Left forelimb (tissue), 1 donor: ENCODE data around the gene GPD2.

Source experiments
- DNase-seq: peaks from one replicate; pipeline ENCODE4 v3.0.0-alpha.2; 2018; ENCODE audit warnings: low spot score

The GPD2 gene

GRCh38 chr2:156435718-156436496 is at the start of gene GPD2:
Gene GPD2, plus strand, starts transcription at chr2:156436379. Its CDS starts 39,727 bp downstream, at chr2:156476106.
- DNase-seq: peak; percentile 92

DNA sequence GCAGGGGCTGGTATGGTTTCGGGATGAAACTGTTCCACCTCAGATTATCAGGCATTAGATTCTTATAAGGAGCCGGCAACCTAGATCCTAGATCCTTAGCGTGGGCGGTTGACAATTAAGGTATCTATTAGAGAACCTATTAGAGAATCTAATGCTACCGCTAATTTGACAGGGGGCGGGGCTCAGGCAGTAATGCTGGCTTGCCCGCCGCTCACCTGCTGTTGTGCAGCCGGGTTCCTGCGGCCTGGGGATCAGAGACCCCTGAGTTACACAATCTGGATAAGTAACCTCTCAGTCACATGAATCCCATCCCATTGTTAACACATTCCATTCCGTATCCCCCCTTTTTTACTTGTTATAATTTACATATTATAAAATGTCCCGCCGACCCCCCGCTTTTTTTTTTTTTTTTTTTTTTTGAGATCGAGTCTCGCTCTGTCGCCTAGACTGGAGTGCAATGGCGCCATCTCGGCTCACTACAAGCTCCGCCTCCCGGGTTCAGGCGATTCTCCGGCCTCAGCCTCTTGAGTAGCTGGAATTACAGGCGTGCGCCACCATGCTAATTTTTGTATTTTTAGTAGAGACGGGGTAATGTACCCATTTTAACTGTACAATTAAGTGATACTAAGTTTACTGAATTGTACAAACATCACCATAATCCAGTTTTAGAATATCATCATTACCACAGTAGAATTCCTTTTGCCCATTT is 42.0 kb upstream of the GPD2 start:
- DNase-seq: no peak

DNA sequence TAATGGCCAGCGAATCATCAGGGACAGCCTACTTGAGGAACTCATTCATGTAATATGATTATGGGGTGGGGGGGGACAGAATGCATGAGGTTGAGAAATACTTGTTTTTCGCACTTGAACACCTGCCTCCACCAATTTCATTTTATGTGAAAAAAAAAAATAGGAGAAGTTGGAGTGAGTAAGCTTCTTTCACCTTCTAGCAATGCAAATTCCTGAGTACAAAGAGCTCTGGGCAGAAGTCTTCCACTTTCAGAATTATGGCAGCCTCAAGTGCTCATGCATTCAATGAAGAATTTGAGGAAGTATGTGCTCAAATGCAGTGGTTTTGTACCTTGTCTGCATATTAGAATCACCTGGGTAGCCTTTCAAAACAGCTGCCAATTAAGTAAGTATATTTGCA is 40.1 kb upstream of the GPD2 start:
- no peak for DNase-seq

DNA sequence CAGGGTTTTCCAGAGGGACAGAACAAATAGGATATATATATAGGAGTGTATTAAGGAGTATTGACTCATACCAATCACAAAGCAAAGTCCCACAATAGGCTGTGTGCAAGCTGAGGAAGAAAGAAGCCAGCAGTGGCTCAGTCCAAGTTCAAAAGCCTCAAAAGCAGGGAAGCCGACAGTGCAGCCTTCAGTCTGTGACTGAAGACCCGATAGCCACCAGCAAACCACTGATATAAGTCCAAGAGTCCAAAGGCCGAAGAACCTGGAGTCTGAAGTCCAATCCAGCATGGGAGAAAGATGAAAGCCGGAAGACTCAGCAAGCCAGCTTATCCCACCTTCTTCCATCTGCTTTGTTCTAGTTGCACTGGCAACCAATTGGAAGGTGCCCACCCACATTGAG is 39.0 kb upstream of the GPD2 start:
- no peak for DNase-seq

GRCh38 chr2:156398176-156398575 is 38.0 kb upstream of the GPD2 start:
- no peak for DNase-seq

DNA sequence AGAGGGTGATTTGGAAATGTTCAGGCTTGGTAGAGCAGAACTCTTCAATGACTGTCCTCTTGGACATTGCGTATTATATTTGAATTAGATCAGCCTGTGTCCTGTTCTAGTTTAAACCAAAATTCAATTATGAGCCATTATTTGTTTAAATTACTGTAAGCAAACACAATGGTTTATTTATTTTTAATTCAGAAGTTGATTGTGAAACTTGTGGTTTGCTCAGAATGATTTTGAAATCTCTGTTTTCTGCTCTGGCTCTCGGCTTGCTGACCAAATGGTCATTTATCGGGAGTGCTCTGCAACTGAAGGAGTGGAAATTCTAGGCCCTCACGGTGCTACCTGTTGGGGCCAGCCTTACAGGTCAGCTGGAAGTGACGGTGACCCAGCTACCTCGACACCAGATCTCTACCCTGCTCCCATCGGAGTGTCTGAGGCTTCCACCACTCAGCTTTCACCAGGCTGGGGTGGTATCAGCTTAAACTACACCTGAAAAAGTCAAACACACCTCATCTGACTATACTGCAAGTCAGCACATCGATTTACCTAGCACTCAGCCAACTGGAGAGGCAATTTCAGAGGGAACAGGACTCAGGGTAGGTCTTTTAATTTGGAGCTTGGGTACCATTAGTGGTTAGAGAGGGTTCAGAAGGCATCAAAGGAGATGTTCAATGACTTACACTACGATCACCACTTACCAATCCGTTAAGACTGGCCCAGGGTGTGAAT is 36.8 kb upstream of the GPD2 start:
- no peak for DNase-seq

DNA sequence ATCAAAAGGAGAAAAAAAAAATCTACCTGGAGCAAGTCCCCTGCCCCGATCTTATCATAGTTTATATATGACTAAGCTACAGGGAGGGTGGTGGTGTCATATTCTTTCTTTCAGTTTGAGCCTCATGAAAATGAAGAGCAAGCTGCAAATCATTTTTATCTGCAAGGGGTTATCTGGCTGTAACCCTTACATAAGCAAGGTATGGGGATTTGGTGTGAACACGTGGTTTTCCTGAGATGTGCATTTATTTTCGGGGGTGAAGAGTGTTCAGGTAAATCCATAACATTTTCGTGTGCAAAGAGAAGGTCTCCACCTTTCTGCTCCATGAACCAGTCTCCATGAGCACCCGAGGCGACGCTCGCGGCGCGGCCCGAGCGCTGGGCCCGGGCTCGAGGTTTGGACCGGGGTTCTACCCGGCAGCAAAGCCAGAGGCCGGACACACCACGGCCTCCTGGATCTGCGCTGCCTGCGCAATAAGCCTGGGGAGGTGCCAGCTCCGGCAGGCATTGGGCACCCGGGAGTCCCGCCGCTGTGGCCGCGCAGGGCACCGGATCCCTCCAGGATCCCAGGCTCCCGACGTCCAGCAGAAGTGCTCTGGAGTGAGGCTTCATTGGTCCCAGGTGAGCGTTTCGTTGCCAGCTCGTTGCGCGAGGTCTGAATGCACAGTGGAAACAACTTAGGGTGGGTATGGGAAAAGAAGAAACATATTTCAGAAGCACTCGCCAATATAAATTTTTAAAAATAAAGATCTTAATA is 36.1 kb upstream of the GPD2 start:
- DNase-seq: peak; percentile 88

GRCh38 chr2:156400706-156401678 is 35.2 kb upstream of the GPD2 start:
- peak; percentile 87 for DNase-seq

DNA sequence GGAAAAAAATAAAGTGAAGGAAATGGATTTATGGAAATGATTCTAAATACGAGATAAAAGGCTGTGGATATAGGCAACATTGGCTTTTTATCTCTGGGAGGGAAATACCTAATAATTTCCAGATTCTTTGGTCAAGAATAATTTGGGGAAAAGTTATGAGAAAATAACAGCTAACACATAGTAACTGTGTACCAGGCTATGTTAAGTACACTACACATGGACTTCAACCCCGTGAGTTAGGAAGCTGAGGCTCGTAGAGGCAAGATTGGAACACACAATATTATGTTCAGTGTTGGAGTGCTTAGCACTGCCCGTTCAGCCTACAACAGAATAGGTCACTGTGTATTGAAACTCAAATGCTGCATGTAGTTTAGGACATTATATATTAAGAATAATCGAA is 34.3 kb upstream of the GPD2 start:
- DNase-seq: no peak

GRCh38 chr2:156405586-156405985 is 30.6 kb upstream of the GPD2 start:
- DNase-seq: no peak

DNA sequence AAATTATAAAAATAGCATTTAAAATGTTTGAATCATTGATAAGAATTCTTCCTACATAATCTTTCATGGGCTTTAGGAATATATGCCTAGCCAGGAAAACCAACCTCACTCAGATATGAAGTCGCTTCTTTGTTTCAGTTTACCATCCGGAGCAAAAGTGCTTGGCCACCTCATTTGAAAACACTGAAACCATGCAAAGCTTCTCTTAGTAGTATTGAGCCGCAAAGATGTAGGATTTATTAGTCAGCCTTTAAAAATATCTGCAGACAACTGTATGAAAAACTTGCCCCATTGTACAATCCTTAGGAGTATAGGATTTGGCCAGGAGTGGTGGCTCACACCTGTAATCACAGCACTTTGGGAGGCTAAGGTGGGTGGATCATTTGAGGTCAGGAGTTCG is 24.3 kb upstream of the GPD2 start:
- DNase-seq: no peak

DNA sequence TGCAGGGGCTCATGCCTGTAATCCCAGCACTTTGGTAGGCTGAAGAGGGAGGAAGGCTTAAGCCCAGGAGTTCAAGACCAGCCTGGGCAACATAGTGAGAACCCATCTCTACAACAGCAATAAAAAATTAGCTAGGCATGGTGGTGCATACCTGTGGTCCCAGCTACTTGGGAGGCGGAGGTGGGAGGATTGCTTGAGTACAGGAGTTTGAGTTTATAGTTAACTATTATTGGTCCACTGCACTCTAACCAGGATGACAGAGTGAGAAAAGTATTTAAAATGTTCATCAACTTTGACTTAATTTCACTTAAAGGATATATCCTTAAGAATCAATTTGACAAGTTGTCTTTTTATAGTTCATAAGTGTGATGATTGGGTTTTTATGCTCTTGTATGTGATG is 14.3 kb upstream of the GPD2 start:
- no peak for DNase-seq

GRCh38 chr2:156423674-156424282 is 12.4 kb upstream of the GPD2 start:
- DNase-seq: no peak

- DNase-seq: no peak
These were observed 9.1 kb upstream of the GPD2 start for GRCh38 chr2:156427074-156427473.

DNA sequence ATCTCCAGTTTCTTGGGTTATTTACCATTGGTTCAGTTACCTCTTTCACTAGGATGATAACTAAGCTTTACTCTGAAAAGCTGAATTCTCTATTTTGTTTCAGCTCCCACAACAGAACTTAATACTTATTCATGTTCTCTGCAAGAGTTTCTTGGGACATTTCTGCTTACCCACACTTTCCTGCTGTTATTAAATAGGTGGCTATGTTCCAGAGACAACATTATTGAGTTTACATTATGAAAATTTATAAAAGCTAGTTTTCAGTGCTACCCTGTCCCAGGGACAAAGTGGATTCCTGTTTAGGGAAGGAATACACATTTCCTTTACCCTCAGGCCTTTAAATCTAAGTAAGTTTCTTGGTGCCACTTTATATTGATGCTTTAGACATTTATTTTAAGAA is 7.0 kb upstream of the GPD2 start:
- no peak for DNase-seq

- no peak for DNase-seq
These were observed 5.8 kb upstream of the GPD2 start for GRCh38 chr2:156430236-156430979.

- DNase-seq: no peak
These were observed 5.2 kb upstream of the GPD2 start for GRCh38 chr2:156430980-156431358.

GRCh38 chr2:156434461-156435291 is 1.5 kb upstream of the GPD2 start:
- DNase-seq: no peak

GRCh38 chr2:156435396-156435717 is 822 bp upstream of the GPD2 start:
- no peak for DNase-seq
